Lower leg skin (tissue), 3 donors: ENCODE measurements around the gene PARP14.

Experiments used
- CTCF ChIP-seq, 3 donors: fragments of 450-650 bp; IDR thresholded peaks; one replicate each; pipeline ENCODE4 v1.5.1; 2016; ENCODE audit warnings: antibody characterized with exemption in 3 of 3, mild to moderate bottlenecking in 3 of 3, moderate library complexity in 2 of 3
- POLR2A ChIP-seq, 2 donors: fragments of 450-650 bp; IDR thresholded peaks; one replicate each; pipeline ENCODE4 v1.6.1; 2016 to 2017; ENCODE audit warnings: antibody characterized with exemption in 2 of 2, mild to moderate bottlenecking in 1 of 2, moderate library complexity in 1 of 2

GRCh38 chr3:122727294-122727693, 46.7 kb downstream of the PARP14 start:
- TF ChIP-seq CTCF (IDR thresholded peaks at IDR 0.05) (no peak), POLR2A (IDR thresholded peaks at IDR 0.05) (no peak)
